Fibroblast of lung (primary cell): Measurements from ENCODE around the gene GALNT2. TPM values are rescaled to one million over a fixed set of nuclear protein-coding genes. Genes with fewer than 3 reads are reported as not detected.
A peak's percentile ranks its signal among the peaks of the same experiment; 100 is the strongest.

ENCODE experiments used
- DNase-seq, 2 donors: peaks; one replicate each; pipeline versions ENCODE4 v3.0.0 to v3.0.0-alpha.2; 2010; ENCODE audit warnings: low read depth in 2 of 2
- H2AFZ ChIP-seq: 2 replicates; pipeline ENCODE4 v1.5.1; 2012; ENCODE audit warnings: low read length, control low read depth, inconsistent platforms
- H3K27ac ChIP-seq: 2 replicates; pipeline ENCODE4 v1.5.1; 2011; ENCODE audit warnings: low read length, control low read depth; ENCODE audit not compliant: insufficient read depth
- H3K27me3 ChIP-seq: 2 replicates; pipeline ENCODE4 v1.5.1; 2011; ENCODE audit warnings: mild to moderate bottlenecking, low read length; ENCODE audit not compliant: control insufficient read depth, insufficient read depth
- H3K36me3 ChIP-seq: 2 replicates; pipeline ENCODE4 v1.5.1; 2011; ENCODE audit warnings: low read length; ENCODE audit not compliant: control insufficient read depth, insufficient read depth
- H3K4me1 ChIP-seq: 2 replicates; pipeline ENCODE4 v1.5.1; 2011; ENCODE audit warnings: low read length; ENCODE audit not compliant: control insufficient read depth, insufficient read depth; ENCODE audit errors: extremely low read depth
- H3K4me2 ChIP-seq: 2 replicates; pipeline ENCODE4 v1.5.1; 2011; ENCODE audit warnings: low read length, control low read depth; ENCODE audit not compliant: insufficient read depth; ENCODE audit errors: extremely low read depth
- H3K4me3 ChIP-seq, 4 experiments: fragments of 200-600 bp in 1 of 4; sonication (generic) in 1 of 4; replicated peaks in 1 of 4; 2 replicates each; pipeline ENCODE4 v1.5.1; 2011 to 2016; ENCODE audit warnings: low read length in 4 of 4, low read depth in 3 of 4, mild to moderate bottlenecking in 3 of 4, control low read depth in 2 of 4, inconsistent platforms in 1 of 4, mixed read lengths in 1 of 4; ENCODE audit not compliant: insufficient read depth in 1 of 4; ENCODE audit errors: control extremely low read depth in 1 of 4
- H3K79me2 ChIP-seq: 2 replicates; pipeline ENCODE4 v1.5.1; 2012; ENCODE audit warnings: mild to moderate bottlenecking, low read length, inconsistent platforms; ENCODE audit not compliant: control insufficient read depth, insufficient read depth
- H3K9ac ChIP-seq: 2 replicates; pipeline ENCODE4 v1.5.1; 2011; ENCODE audit warnings: mild to moderate bottlenecking, low read length, control low read depth; ENCODE audit not compliant: insufficient read depth
- H3K9me3 ChIP-seq: 2 replicates; pipeline ENCODE4 v1.5.1; 2012; ENCODE audit warnings: low read depth, low read length; ENCODE audit not compliant: control insufficient read depth, insufficient read depth
- H4K20me1 ChIP-seq: 2 replicates; pipeline ENCODE4 v1.5.1; 2011; ENCODE audit warnings: low read length; ENCODE audit not compliant: control insufficient read depth, insufficient read depth; ENCODE audit errors: extremely low read depth
- CTCF ChIP-seq, 2 donors: IDR thresholded peaks in 1 of 2; conservative IDR thresholded peaks in 1 of 2; 1 replicate in 1 of 2; 2 replicates in 1 of 2; pipeline ENCODE4 v1.5.1; 2011 to 2012; ENCODE audit warnings: low read length in 2 of 2, control low read depth in 1 of 2, inconsistent platforms in 1 of 2, low read depth in 1 of 2, mild to moderate bottlenecking in 1 of 2
- EZH2 ChIP-seq: IDR thresholded peaks from 2 replicates; pipeline ENCODE4 v1.5.1; 2012; ENCODE audit warnings: low read length, control low read depth, mild to moderate bottlenecking; ENCODE audit errors: missing control alignments
- polyA plus RNA-seq, 2 donors: library from polyadenylated mRNA; depleted of rRNA in 1 of 2; stranded (reverse) in 1 of 2; unstranded in 1 of 2; fragments of >200 nt; gene quantifications; 2 replicates each; pipeline ENCODE4 v1.2.1, GENCODE V29; 2011 to 2012; ENCODE audit warnings: missing spikeins in 1 of 2
- total RNA-seq: library from RNA; depleted of rRNA; stranded (reverse); fragments of >200 nt; gene quantifications from 2 replicates; pipeline ENCODE4 v1.2.1, GENCODE V29; 2014

GALNT2 gene
- total and polyA plus RNA-seq, 2 donors (not counting 1 experiment from before 2014, with no cell fraction given) = 106 to 115 TPM

- no peak for DNase-seq
- Histone ChIP-seq H3K4me1 (no peaks in the 10 kb centered on the region), H3K27ac (no peak overlapping the region)
Measured at GRCh38 chr1:230287674-230288315, 220.8 kb downstream of the GALNT2 start.

GRCh38 chr1:230288641-230289349 is 221.8 kb downstream of the GALNT2 start:
- H3K4me2 ChIP-seq = no peak overlapping the region
- no peaks in the 10 kb centered on the region for H3K27me3 ChIP-seq
- H3K4me3 ChIP-seq = no peak overlapping the region
- no peak overlapping the region for H3K9ac ChIP-seq
- no peaks in the 10 kb centered on the region for H3K79me2 ChIP-seq
- peak in 1 of 2 donors; percentile 47 for DNase-seq
- no peak overlapping the region for H3K27ac ChIP-seq
- no peaks in the 10 kb centered on the region for H3K9me3 ChIP-seq
- H4K20me1 ChIP-seq = no peaks in the 10 kb centered on the region
- H2AFZ ChIP-seq = no peak overlapping the region
- H3K4me1 ChIP-seq = no peaks in the 10 kb centered on the region
- H3K36me3 ChIP-seq = no peaks in the 10 kb centered on the region
- TF ChIP-seq EZH2 = no peak

More at GRCh38 chr1:230287674-230288315, 220.8 kb downstream of the GALNT2 start:
- no peaks in the 10 kb centered on the region for H4K20me1 ChIP-seq
- no peaks in the 10 kb centered on the region for H3K27me3 ChIP-seq
- H2AFZ ChIP-seq = no peak overlapping the region
- H3K36me3 ChIP-seq = no peaks in the 10 kb centered on the region
- no peaks in the 10 kb centered on the region for H3K9me3 ChIP-seq
- TF ChIP-seq CTCF (conservative IDR thresholded peaks at IDR 0.05 in 1 of 2, IDR thresholded peaks at IDR 0.05 in 1 of 2; ENCODE audit: low read depth in 1 of 2, low read length in 2 of 2) (no peak), EZH2 (no peak)
- H3K79me2 ChIP-seq = no peaks in the 10 kb centered on the region
- no peak overlapping the region for H3K9ac ChIP-seq
- H3K4me3 ChIP-seq = no peak overlapping the region
- no peak overlapping the region for H3K4me2 ChIP-seq

DNA sequence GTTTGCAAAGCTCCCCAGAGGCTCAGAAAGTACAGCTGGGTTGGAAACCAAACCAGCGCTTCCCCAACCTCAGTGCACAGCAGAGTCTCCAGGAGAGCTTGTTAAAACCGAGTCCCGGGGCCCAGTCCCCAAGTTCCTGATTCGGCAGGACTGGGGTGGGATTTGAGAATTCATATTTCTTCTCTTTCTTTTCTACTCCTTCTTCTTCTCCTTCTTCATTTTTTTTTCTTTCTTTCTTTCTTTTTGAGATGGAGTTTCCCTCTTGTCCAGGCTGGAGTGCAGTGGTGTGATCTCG is 222.3 kb downstream of the GALNT2 start:
- H3K4me2 ChIP-seq = no peak overlapping the region
- no peaks in the 10 kb centered on the region for H3K4me1 ChIP-seq
- H3K36me3 ChIP-seq = no peaks in the 10 kb centered on the region
- DNase-seq = no peak
- no peak overlapping the region for H3K9ac ChIP-seq
- no peak overlapping the region for H3K4me3 ChIP-seq
- no peak for TF ChIP-seq EZH2
- TF ChIP-seq CTCF (conservative IDR thresholded peaks at IDR 0.05 in 1 of 2, IDR thresholded peaks at IDR 0.05 in 1 of 2; ENCODE audit: low read depth in 1 of 2, low read length in 2 of 2) = no peak
- H3K79me2 ChIP-seq = no peaks in the 10 kb centered on the region
- no peak overlapping the region for H2AFZ ChIP-seq
- no peaks in the 10 kb centered on the region for H3K9me3 ChIP-seq
- no peaks in the 10 kb centered on the region for H3K27me3 ChIP-seq
- H3K27ac ChIP-seq = no peak overlapping the region
- H4K20me1 ChIP-seq = no peaks in the 10 kb centered on the region
